HG03354 (cell line): ENCODE data around the gene PARD3.

ENCODE experiments used
- ATAC-seq: cut with Tn5 transposase; IDR thresholded peaks from one replicate; pipeline ENCODE4 v1.9.1; 2021; ENCODE audit warnings: mild to moderate bottlenecking; ENCODE audit not compliant: unreplicated experiment, poor library complexity, severe bottlenecking

PARD3 gene

GRCh38 chr10:34499612-34500279, 315.4 kb downstream of the PARD3 start:
- ATAC-seq, result no peak

GRCh38 chr10:34498821-34499220, 316.3 kb downstream of the PARD3 start:
- ATAC-seq, result no peak

DNA sequence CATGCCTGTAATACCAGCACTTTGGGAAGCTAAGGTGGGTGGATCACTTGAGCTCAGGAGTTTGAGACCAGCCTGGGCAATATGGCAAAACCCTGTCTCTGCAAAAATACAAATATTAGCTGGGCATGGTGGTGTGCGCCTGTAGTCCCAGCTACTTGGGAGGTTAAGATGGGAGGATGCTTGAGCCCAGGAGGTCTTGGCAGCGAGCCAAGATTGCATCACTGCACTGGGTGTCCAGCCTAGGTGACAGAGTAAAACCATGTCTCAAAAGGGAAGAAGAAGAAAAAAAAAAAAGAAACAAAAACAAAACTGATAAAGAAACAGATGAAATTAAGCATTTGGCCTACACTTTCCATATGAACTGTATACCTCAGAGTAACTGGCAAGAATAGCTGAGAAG, 319.2 kb downstream of the PARD3 start:
- ATAC-seq, result no peak

DNA sequence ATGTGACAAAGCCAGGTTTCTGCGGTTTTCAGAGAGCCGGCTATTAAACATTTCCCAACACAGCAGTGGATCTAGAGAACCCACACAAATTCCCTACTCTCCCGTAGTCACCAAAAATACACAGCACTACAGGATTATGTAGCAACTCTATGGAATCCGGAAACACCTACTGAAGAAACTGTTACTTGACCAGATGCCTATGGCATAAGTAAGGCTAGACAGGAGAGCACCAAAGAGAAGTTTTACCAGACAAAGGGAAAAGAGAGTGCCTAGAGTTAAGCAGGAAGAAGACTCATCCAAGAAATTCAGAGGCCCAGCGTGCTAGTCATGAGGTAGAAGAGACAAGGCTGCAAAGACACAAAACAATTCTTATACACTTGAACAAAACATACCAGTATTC, 321.1 kb downstream of the PARD3 start:
- no peak for ATAC-seq

- ATAC-seq, result no peak
These were observed 323.0 kb downstream of the PARD3 start for GRCh38 chr10:34492081-34492480.

DNA sequence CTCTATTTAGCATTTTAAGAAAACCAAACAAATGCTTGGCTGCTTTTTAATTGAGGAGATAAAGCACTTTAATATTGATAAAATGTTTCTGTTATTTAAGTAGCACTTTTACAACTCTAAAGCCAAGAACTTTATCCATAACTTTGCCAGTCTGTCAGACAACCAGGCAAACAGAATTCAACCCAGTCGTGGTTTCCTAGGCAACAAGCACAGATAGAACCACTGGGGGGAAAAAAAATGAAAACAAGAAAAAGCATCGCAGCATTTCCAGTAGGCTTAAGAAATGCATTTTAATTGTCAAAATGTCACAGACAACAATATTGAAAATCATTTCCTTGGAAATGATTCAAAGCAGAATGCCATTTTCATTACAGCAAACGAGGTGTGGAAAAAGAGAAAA, 323.4 kb downstream of the PARD3 start:
- no peak for ATAC-seq

DNA sequence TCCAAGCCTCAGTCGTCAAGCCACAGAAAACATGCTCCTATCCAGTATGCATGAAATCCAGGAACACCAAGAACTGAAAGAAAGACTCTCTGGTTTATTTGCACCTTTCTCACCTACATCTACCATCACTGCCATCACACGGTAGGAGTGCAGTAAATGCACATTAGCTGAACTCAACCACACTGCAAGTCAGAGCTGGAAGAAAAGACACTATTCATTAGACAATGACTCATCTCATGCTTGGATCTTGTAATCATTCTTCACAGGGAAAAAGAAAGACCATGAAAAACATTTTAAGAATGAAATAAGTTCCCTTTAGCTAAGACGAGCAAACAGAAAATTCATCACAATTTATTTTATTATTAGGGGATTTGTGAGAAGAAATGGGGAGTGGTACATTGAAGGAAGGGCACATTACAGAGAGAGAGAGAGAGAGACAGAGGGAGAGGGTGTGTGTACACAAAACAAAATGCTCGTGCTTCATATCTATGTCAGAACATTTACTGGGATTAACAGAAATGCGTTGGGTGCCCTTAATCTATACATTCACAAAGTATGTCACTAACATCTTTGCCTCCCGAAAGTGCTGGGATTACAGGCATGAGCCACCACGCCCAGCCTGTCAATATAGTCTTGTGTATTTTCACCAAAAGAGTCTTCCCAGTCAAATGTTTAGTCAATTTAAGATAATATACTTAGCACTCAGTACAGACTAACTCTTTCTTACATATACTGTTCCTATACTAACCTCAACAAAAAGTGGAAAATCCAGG, 324.9 kb downstream of the PARD3 start:
- no peak for ATAC-seq

DNA sequence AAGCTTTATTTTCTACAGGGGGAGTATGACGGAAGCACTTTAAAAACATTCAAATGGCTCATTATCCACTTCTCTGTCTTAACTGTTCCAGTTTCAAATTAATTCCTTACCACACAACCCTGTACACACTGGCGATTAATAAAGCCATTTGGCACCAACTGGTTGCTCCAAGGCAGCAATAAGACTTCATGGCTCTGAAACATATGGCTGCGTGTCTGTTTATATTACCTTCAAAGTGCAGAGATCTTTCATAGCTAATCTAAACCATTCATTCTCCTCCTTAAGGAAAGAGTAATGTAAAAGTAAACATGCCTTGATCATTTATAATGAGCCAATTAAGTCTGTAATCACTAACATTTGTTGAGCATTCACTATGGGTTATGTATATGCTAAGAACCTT, 325.7 kb downstream of the PARD3 start:
- no peak for ATAC-seq

GRCh38 chr10:34488476-34489130, 326.5 kb downstream of the PARD3 start:
- ATAC-seq, result no peak

- no peak for ATAC-seq
These were observed 329.1 kb downstream of the PARD3 start for GRCh38 chr10:34486008-34486407.

DNA sequence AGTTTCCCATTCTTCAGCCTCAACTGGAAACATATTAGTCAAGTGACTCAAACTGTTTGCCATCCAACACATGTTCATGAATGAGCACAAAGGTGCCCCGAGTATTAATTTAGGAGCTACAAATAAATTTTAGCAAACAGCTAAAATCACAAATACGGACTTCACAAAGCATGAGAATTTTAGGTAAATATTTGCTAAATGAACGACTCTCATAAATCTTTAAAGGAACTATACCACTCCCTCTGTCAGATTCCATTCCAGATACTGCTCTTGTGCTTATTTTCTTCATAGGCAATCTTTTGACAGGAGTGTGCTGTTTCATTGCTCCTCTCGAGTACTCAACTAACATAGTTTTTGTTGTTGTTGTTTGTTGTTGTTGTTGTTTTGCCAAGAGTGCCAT, 330.9 kb downstream of the PARD3 start:
- no peak for ATAC-seq

DNA sequence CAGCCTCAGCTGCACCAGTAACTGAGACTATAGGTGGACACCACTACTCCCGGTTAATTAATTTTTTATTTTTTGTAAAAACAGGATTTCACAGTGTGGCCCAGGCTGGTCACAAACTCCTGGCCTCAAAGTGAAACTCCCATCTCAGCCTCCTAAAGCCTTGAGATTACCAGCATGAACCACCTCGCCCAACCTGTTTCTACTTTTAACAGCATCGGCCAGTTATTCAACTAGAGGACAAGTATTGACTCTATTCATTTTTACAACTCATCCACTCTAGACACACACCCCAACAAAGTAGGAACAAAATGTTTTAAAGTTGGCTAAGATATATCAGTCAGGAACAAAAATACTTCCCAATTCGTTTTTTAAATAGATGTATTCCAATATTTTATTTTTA, 334.8 kb downstream of the PARD3 start:
- ATAC-seq, result no peak

- no peak for ATAC-seq
These were observed 335.4 kb downstream of the PARD3 start for GRCh38 chr10:34479520-34480179.

DNA sequence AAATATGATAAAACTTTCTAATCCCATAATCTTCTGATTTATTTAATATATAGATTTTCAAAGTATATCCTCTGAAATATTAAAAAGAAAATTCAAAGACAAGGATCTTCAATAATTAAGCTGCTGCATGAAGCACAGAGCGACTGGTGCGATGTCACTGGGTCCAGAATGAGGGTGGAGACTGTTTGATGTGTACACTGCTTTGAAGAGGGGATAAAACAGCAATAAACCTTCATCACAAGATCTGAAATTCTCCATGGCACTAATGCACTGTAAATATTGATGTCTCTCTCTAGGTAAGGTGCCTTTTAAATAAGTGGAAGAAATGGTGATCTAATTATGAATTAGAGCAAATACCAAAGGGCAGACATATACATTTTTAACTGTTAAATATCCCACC, 337.8 kb downstream of the PARD3 start:
- ATAC-seq, result no peak

GRCh38 chr10:34476608-34477007, 338.5 kb downstream of the PARD3 start:
- ATAC-seq, result no peak

DNA sequence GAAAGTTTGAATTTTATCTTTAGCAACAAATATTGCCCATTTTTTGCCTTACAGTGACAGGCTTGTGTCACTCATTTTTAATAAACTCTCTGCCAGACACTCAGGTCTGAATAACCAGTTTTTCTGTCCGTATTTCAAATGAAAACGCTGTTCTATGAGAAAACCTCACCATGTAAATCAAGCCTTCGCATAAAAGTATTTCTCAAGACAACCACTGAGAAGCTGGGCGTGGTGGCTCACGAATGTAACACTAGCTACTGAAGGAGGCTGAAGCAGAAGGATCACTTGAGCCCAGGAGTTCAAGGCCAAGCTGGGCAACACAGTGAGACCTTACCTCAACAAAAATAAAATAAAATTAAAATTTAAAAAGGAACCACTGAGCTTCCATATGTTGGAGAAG, 339.3 kb downstream of the PARD3 start:
- no peak for ATAC-seq

GRCh38 chr10:34475274-34475646, 339.8 kb downstream of the PARD3 start:
- no peak for ATAC-seq

DNA sequence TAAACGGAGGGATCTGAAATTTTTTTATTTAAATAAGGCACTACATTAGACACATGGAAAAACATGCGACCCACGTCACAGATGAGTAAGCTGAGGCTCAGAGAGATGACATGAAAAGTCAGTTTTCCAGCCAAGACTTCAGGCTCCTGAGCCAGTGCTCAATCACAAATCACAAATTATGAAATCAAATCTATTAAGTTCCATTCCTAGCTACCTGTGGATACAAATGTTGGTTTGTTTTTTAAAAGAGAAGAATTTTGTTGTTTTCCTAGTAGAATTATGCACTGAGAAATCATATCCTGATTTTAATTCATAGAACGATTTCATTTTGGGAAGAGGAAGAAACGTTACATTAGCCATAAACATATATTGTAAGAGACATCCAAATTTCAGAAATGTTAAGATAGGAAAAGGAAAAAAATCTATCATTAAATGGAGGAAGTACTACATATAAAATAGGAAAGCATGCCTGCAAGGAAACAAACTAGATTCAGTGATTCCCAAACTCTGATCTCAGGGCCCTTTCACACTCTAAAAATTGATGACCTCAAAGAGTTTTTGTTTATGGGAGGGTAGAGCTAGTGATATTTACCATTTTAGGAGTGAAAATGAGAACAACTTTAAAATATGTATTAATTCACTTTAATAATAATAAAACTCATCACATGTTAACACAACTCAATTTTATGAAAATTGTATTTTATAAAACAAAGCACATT, 340.4 kb downstream of the PARD3 start:
- ATAC-seq, result no peak

- ATAC-seq, result no peak
These were observed 341.1 kb downstream of the PARD3 start for GRCh38 chr10:34474009-34474376.
